H9 (cell line): ENCODE data around the gene KIR3DL3. TPM values are rescaled to one million over a fixed set of nuclear protein-coding genes. Genes with fewer than 3 reads are reported as not detected.
"Not testable (repeated sequence)": the region's sequence is repeated elsewhere in the genome, so short reads cannot be mapped to it uniquely, and the experiment has no call there.

Experiments
- DNase-seq: peaks from one replicate; pipeline ENCODE4 v3.0.0-alpha.2; 2017
- H2AFZ ChIP-seq: one replicate; pipeline ENCODE4 v1.6.1; 2013; ENCODE audit warnings: mild to moderate bottlenecking, low read length, control low read depth, moderate library complexity
- H2AK5ac ChIP-seq: 2 replicates; pipeline ENCODE4 v1.6.1; 2013; ENCODE audit warnings: low read length, control low read depth, mixed read lengths; ENCODE audit not compliant: insufficient read length
- H2BK120ac ChIP-seq: one replicate; pipeline ENCODE4 v1.6.1; 2013; ENCODE audit warnings: low read depth, mild to moderate bottlenecking, low read length, control low read depth, inconsistent platforms; ENCODE audit not compliant: poor library complexity, severe bottlenecking
- H2BK12ac ChIP-seq: 2 replicates; pipeline ENCODE4 v1.6.1; 2013; ENCODE audit warnings: low read length, control low read depth, mixed read lengths, low read depth; ENCODE audit not compliant: insufficient read length
- H2BK15ac ChIP-seq: 2 replicates; pipeline ENCODE4 v1.6.1; 2013; ENCODE audit warnings: low read depth, low read length, control low read depth
- H2BK20ac ChIP-seq: one replicate; pipeline ENCODE4 v1.6.1; 2013; ENCODE audit warnings: low read depth, mild to moderate bottlenecking, low read length, control low read depth, inconsistent platforms; ENCODE audit not compliant: poor library complexity, severe bottlenecking
- H2BK5ac ChIP-seq: 2 replicates; pipeline ENCODE4 v1.6.1; 2013; ENCODE audit warnings: low read length, control low read depth, mixed read lengths; ENCODE audit not compliant: insufficient read length
- H3K14ac ChIP-seq: 2 replicates; pipeline ENCODE4 v1.6.1; 2013; ENCODE audit warnings: low read length, control low read depth; ENCODE audit not compliant: insufficient read depth
- H3K18ac ChIP-seq: 2 replicates; pipeline ENCODE4 v1.6.1; 2013; ENCODE audit warnings: low read depth, mild to moderate bottlenecking, mixed read lengths, low read length, control low read depth; ENCODE audit not compliant: insufficient read length
- H3K23ac ChIP-seq: 2 replicates; pipeline ENCODE4 v1.6.1; 2013; ENCODE audit warnings: low read length, control low read depth, mixed read lengths, low read depth; ENCODE audit not compliant: insufficient read length
- H3K23me2 ChIP-seq: 2 replicates; pipeline ENCODE4 v1.6.1; 2013; ENCODE audit warnings: low read depth, mild to moderate bottlenecking, mixed read lengths, low read length, control low read depth; ENCODE audit not compliant: insufficient read length, poor library complexity, severe bottlenecking
- H3K27ac ChIP-seq: 2 replicates; pipeline ENCODE4 v1.5.1; 2013; ENCODE audit warnings: low read length, control low read depth, mixed read lengths, low read depth; ENCODE audit not compliant: insufficient read length
- H3K27me3 ChIP-seq: 2 replicates; pipeline ENCODE4 v1.6.1; 2013; ENCODE audit warnings: low read length, control low read depth, inconsistent platforms; ENCODE audit not compliant: insufficient read depth
- H3K4ac ChIP-seq: 2 replicates; pipeline ENCODE4 v1.6.1; 2013; ENCODE audit warnings: low read depth, mild to moderate bottlenecking, control low read depth, inconsistent platforms, low read length, moderate library complexity
- H3K4me1 ChIP-seq: 2 replicates; pipeline ENCODE4 v1.6.1; 2013; ENCODE audit warnings: low read length, control low read depth, inconsistent platforms; ENCODE audit not compliant: insufficient read depth
- H3K4me2 ChIP-seq: 2 replicates; pipeline ENCODE4 v1.6.1; 2013; ENCODE audit warnings: low read length, control low read depth, mixed read lengths; ENCODE audit not compliant: insufficient read length, insufficient read depth
- H3K56ac ChIP-seq: 2 replicates; pipeline ENCODE4 v1.6.1; 2013; ENCODE audit warnings: low read depth, mild to moderate bottlenecking, mixed read lengths, low read length, control low read depth; ENCODE audit not compliant: insufficient read length
- H3K79me1 ChIP-seq: 2 replicates; pipeline ENCODE4 v1.6.1; 2013; ENCODE audit warnings: low read depth, mild to moderate bottlenecking, moderate library complexity, low read length, control low read depth, inconsistent platforms; ENCODE audit not compliant: insufficient read depth, poor library complexity, severe bottlenecking
- H3K79me2 ChIP-seq: 2 replicates; pipeline ENCODE4 v1.6.1; 2013; ENCODE audit warnings: low read length, control low read depth, inconsistent platforms; ENCODE audit not compliant: insufficient read depth
- H3K9ac ChIP-seq: 2 replicates; pipeline ENCODE4 v1.6.1; 2013; ENCODE audit warnings: low read length, control low read depth, mixed read lengths; ENCODE audit not compliant: insufficient read length; ENCODE audit errors: extremely low read depth
- H3K9me3 ChIP-seq: one replicate; pipeline ENCODE4 v1.6.1; 2013; ENCODE audit warnings: low read depth, low read length, inconsistent platforms; ENCODE audit not compliant: control insufficient read depth
- H3T11ph ChIP-seq: one replicate; pipeline ENCODE4 v1.6.1; 2013; ENCODE audit warnings: mild to moderate bottlenecking, low read length, control low read depth, inconsistent platforms
- H4K20me1 ChIP-seq: one replicate; pipeline ENCODE4 v1.6.1; 2013; ENCODE audit not compliant: control insufficient read depth, insufficient read length, insufficient read depth
- H4K5ac ChIP-seq: 2 replicates; pipeline ENCODE4 v1.6.1; 2013; ENCODE audit warnings: low read depth, mild to moderate bottlenecking, mixed read lengths, low read length, control low read depth; ENCODE audit not compliant: insufficient read length
- H4K8ac ChIP-seq: replicated peaks from 2 replicates; pipeline ENCODE4 v1.6.1; 2013; ENCODE audit warnings: low read length, control low read depth, mixed read lengths, low read depth; ENCODE audit not compliant: insufficient read length
- H4K91ac ChIP-seq: 2 replicates; pipeline ENCODE4 v1.6.1; 2013; ENCODE audit warnings: low read depth, mild to moderate bottlenecking, moderate library complexity, mixed read lengths, low read length, control low read depth; ENCODE audit not compliant: insufficient read length
- H3K27ac Mint-ChIP-seq, 3 experiments: 2 replicates in 2 of 3; 3 replicates in 1 of 3; pipeline ENCODE4 v1.8.0; 2020 to 2021; ENCODE audit warnings: mixed read lengths in 3 of 3, mild to moderate bottlenecking in 1 of 3, moderate library complexity in 1 of 3
- H3K27me3 Mint-ChIP-seq: 2 replicates; pipeline ENCODE4 v1.8.0; 2021; ENCODE audit warnings: low read depth, mild to moderate bottlenecking, moderate library complexity, mixed read lengths
- H3K36me3 Mint-ChIP-seq, 3 experiments: 2 replicates in 2 of 3; 3 replicates in 1 of 3; pipeline ENCODE4 v1.8.0; 2020 to 2021; ENCODE audit warnings: low read depth in 3 of 3, mixed read lengths in 3 of 3; ENCODE audit not compliant: insufficient read depth in 1 of 3
- H3K4me1 Mint-ChIP-seq, 2 experiments: 2 replicates each; pipeline ENCODE4 v1.8.0; 2020; ENCODE audit warnings: mixed read lengths in 2 of 2
- H3K4me3 Mint-ChIP-seq, 2 experiments: 2 replicates in 1 of 2; 3 replicates in 1 of 2; pipeline ENCODE4 v1.8.0; 2020 to 2021; ENCODE audit warnings: mild to moderate bottlenecking in 2 of 2, mixed read lengths in 2 of 2, moderate library complexity in 1 of 2
- H3K9me3 Mint-ChIP-seq, 2 experiments: 2 replicates in 1 of 2; 3 replicates in 1 of 2; pipeline ENCODE4 v1.8.0; 2020; ENCODE audit warnings: mild to moderate bottlenecking in 2 of 2, mixed read lengths in 2 of 2, moderate library complexity in 1 of 2
- WGBS: extraction: QIAGEN DNeasy Blood & Tissue Kit; methylation state at CpG from one replicate; pipeline ENCODE4 v1.1.7; 2013; ENCODE audit warnings: missing lambda C conversion rate, low lambda C conversion rate, mixed read lengths; ENCODE audit not compliant: insufficient read length; ENCODE audit errors: extremely low coverage; 5-methylcytosine and 5-hydroxymethylcytosine counted together
- total RNA-seq: library from RNA; stranded (reverse); gene quantifications from 2 replicates; pipeline ENCODE4 v1.2.1, GENCODE V29; 2021
- TF ChIP-seq, protein P1 (sequence below): fragments of 200-600 bp; sonication (generic); conservative IDR thresholded peaks from 3 replicates; pipeline ENCODE4 v1.8.0; 2021; ENCODE audit warnings: antibody characterized with exemption, mild to moderate bottlenecking

Gene KIR3DL3
- total RNA-seq, 1 experiment from 2014 or later: not detected

DNA sequence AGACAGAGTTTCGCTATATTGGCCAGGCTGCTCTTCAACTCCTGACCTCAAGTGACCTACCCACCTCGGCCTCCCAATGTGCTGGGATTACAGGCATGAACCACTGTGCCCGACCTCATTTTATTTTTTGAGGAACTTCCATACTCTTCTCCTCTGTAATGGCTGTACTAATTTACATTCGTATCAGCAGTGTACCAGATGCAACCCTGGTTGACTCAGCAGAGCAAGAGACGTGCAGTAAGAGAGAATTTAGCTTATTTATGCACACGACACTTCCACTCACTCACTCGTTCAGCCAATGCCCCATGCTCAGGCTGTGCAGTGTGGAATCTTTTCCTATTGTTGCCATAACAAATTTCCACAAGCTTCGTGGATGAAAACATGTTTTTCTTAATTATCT lies 6.9 kb downstream of the KIR3DL3 start:
- H3K23me2 ChIP-seq: no peaks in the 10 kb centered on the region
- H3K14ac ChIP-seq: no peak overlapping the region
- Mint-ChIP-seq H3K27ac (no peak overlapping the region), H3K36me3 (peaks cover 17 to 43% (median 17%) of the 10 kb centered on the region in 3 experiments), H3K9me3 (peaks cover 94 to 98% of the 10 kb centered on the region in 2 experiments), H3K4me1 (no peaks in the 10 kb centered on the region), H3K4me3 (no peak overlapping the region), H3K27me3 (peaks cover 8% of the 10 kb centered on the region)
- H3K27ac ChIP-seq: no peak overlapping the region
- no peaks in the 10 kb centered on the region for H4K20me1 ChIP-seq
- no peak overlapping the region for H2BK5ac ChIP-seq
- no peak overlapping the region for H3K18ac ChIP-seq
- H2BK12ac ChIP-seq: no peak overlapping the region
- H2BK15ac ChIP-seq: no peak overlapping the region
- H2AFZ ChIP-seq: no peak overlapping the region
- no peaks in the 10 kb centered on the region for H3K27me3 ChIP-seq
- H4K8ac ChIP-seq: no peak overlapping the region
- no peak for DNase-seq
- peaks cover 93% of the 10 kb centered on the region for H3K9me3 ChIP-seq
- H4K91ac ChIP-seq: no peak overlapping the region
- no peak overlapping the region for H4K5ac ChIP-seq
- H2AK5ac ChIP-seq: no peak overlapping the region
- no CpG with 5 or more reads among the region's 8 CpGs for WGBS
- H3T11ph ChIP-seq: no peak overlapping the region
- H2BK20ac ChIP-seq: no peak overlapping the region
- H3K4me2 ChIP-seq: no peak overlapping the region
- no peaks in the 10 kb centered on the region for H3K4me1 ChIP-seq
- H3K9ac ChIP-seq: no peak overlapping the region
- H3K79me1 ChIP-seq: no peaks in the 10 kb centered on the region
- TF ChIP-seq, protein P1, sequence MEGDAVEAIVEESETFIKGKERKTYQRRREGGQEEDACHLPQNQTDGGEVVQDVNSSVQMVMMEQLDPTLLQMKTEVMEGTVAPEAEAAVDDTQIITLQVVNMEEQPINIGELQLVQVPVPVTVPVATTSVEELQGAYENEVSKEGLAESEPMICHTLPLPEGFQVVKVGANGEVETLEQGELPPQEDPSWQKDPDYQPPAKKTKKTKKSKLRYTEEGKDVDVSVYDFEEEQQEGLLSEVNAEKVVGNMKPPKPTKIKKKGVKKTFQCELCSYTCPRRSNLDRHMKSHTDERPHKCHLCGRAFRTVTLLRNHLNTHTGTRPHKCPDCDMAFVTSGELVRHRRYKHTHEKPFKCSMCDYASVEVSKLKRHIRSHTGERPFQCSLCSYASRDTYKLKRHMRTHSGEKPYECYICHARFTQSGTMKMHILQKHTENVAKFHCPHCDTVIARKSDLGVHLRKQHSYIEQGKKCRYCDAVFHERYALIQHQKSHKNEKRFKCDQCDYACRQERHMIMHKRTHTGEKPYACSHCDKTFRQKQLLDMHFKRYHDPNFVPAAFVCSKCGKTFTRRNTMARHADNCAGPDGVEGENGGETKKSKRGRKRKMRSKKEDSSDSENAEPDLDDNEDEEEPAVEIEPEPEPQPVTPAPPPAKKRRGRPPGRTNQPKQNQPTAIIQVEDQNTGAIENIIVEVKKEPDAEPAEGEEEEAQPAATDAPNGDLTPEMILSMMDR: no peak
- H3K79me2 ChIP-seq: no peaks in the 10 kb centered on the region
- H3K23ac ChIP-seq: no peak overlapping the region
- no peak overlapping the region for H3K56ac ChIP-seq
- H3K4ac ChIP-seq: no peak overlapping the region
- no peak overlapping the region for H2BK120ac ChIP-seq

DNA sequence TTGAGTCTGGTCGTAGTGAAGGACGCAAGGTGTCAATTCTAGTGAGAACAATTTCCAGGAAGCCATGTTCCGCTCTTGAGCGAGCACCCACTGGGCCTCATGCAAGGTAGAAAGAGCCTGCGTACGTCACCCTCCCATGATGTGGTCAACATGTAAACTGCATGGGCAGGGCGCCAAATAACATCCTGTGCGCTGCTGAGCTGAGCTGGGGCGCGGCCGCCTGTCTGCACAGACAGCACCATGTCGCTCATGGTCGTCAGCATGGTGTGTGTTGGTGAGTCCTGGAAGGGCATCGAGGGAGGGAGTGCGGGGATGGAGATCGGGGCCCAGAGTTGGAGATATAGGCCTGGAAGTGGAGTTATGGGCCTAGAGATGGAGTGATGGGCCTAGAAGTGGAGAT lies 14.1 kb downstream of the KIR3DL3 start, which contains the start of gene KIR2DL3:
Gene KIR2DL3 (plus strand): TSS at position 208 of the 400 bp plus-strand sequence. CDS start 33 bp downstream, at position 241.
- H3K36me3 Mint-ChIP-seq: peaks cover 18 to 44% (median 22%) of the 10 kb centered on the region in 3 experiments; a peak in 6 of 7 replicates
- H3K23me2 ChIP-seq, H2BK20ac ChIP-seq, H2BK12ac ChIP-seq, H3T11ph ChIP-seq, H4K91ac ChIP-seq, H2BK5ac ChIP-seq, H3K4me2 ChIP-seq, H3K79me2 ChIP-seq, H3K4me3 Mint-ChIP-seq, H2AK5ac ChIP-seq, H2BK120ac ChIP-seq, H3K23ac ChIP-seq, DNase-seq, H3K56ac ChIP-seq, H2BK15ac ChIP-seq, H3K27me3 Mint-ChIP-seq, H2AFZ ChIP-seq, H3K14ac ChIP-seq, H3K18ac ChIP-seq, H4K8ac ChIP-seq, H3K9ac ChIP-seq, H3K27me3 ChIP-seq, H4K20me1 ChIP-seq, H3K27ac ChIP-seq, H3K4ac ChIP-seq, H3K4me1 ChIP-seq, H4K5ac ChIP-seq, H3K4me1 Mint-ChIP-seq, H3K27ac Mint-ChIP-seq, H3K79me1 ChIP-seq: not testable (repeated sequence)
- no CpG with 5 or more reads among the region's 16 CpGs for WGBS
- H3K9me3 Mint-ChIP-seq: peaks cover 89 to 93% of the 10 kb centered on the region in 2 experiments
- H3K9me3 ChIP-seq: peaks cover 80% of the 10 kb centered on the region
